ENCODE results near the gene GAS6.

- TF ChIP-seq CTCF (IDR thresholded peaks at IDR 0.05) (no peak), EZH2 (IDR thresholded peaks at IDR 0.05; ENCODE audit: borderline replicate concordance, insufficient read depth, low read depth, low read length, poor library complexity, severe bottlenecking) (no peak)
These were observed 57.8 kb downstream of the GAS6 start for GRCh38 chr13:113806104-113806471.
